ENCODE measurements around the gene ZFP1.
"Not testable (repeated sequence)": the region's sequence is repeated elsewhere in the genome, so short reads cannot be mapped to it uniquely, and the experiment has no call there.

ZFP1 gene

GRCh38 chr16:75205438-75205837 is 57.1 kb downstream of the ZFP1 start:
- DNase-seq: not testable (repeated sequence)

- not testable (repeated sequence) for DNase-seq
Measured at GRCh38 chr16:75205961-75206748, 57.8 kb downstream of the ZFP1 start.

- no peak for DNase-seq
Measured at GRCh38 chr16:75206749-75207451, 58.6 kb downstream of the ZFP1 start, which contains the start of gene CTRB2. Gene CTRB2 (minus strand): TSS chr16:75207161. CDS start chr16:75207141, 20 bp downstream.

DNA sequence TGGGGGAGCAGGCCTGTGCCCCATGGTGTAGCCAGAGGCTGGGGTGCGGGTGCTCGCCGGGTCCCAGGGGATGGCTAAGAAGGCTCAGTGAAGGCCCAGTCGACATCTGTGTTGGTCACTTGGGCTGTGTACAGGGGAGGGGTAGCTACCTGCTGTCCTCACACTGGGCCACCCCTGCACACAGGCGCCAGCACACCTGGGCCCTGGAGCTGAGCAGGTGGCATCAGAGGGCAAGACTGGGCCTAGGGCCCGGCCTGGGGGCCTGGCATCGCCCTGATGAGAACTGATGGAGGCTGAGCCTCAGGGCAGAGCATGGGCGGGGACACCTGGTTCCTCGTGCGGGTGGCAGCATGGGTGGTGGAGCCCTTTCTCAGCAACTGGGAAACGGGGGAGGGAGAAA is 59.5 kb downstream of the ZFP1 start:
- no peak for DNase-seq

- DNase-seq: no peak
Measured at GRCh38 chr16:75208242-75208825, 60.0 kb downstream of the ZFP1 start.

DNA sequence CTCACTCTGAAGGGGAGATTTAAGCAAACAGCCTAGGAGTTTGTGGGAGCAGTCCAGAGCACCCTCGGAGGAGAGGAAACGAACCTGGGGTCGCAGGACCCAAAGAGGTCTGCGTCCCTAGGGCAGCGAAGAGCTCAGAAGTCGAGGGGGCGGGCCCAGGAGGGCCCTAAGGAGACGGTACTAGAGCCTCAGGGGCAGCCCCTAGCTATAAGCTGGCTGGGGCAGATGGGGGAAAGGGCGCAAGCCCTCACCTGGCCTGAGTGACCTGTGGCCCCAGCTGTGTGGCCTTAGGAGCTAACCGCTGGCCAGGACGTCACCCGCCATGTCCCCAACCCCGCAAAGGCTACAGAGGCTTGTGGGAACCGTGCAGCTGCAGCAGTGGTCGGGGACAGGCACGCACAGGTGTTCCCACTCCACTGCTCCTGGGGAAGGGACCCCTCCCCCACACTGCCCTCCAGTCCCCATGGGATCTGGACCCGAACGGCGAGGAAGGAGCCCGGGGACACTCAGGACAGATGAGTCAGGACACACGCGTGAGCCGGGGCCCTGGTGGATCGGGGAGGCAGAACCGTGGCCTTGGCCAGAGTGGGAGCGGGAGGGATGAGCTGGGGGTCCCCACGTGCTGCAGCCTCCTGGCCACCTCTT is 60.7 kb downstream of the ZFP1 start:
- no peak for DNase-seq

- not testable (repeated sequence) for DNase-seq
Measured at GRCh38 chr16:75209514-75209913, 61.2 kb downstream of the ZFP1 start.

GRCh38 chr16:75209944-75210343 is 61.6 kb downstream of the ZFP1 start:
- DNase-seq: no peak

GRCh38 chr16:75211286-75211685 is 63.0 kb downstream of the ZFP1 start:
- not testable (repeated sequence) for DNase-seq

GRCh38 chr16:75216127-75216526 is 67.8 kb downstream of the ZFP1 start:
- DNase-seq: no peak

GRCh38 chr16:75216576-75216975 is 68.3 kb downstream of the ZFP1 start:
- no peak for DNase-seq

- no peak for DNase-seq
Measured at GRCh38 chr16:75217389-75217851, 69.1 kb downstream of the ZFP1 start.

DNA sequence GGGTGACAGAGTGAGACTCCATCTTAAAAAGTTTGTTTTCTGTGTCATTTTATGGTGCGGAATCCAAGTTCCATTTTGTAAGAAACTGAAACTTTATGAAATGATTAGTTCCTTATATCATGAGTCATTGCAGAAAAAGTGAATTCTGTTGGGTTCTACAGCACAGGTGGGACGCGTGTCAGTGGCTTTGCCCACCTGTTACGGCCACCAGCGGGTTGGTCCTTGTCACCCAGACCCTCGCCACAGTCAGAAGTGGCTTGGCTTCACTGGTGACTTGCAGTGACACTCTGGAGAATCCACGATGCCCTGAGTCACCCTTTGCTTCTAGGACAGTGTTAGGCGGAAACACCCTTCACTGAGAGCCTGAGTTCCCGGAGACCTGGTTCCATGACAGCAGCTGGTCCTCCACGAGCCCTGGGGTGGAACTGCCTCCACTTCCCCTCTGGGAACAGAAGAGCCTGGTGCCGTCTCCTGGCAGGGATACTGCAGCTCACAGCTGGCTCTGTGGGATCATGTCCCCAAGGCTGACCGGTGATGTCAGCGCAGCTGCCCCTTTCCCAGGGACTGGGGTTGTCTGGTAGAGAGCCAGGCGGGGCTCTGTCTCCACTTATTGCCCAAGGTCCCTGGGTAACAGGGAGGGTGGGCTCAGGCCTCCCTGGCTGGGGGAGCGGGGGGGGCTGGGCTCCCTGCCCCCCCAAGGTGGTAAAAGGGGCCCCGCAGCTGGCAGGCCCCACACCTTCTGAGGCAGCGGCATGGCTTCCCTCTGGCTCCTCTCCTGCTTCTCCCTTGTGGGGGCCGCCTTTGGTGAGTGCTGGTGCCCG is 70.1 kb downstream of the ZFP1 start, which contains the start of gene CTRB1:
TSS of gene CTRB1 (plus strand) at position 733 of the 821 bp plus-strand sequence. CDS start at position 753, 20 bp downstream.
- DNase-seq: no peak

- DNase-seq: no peak
Measured at GRCh38 chr16:75219088-75219487, 70.8 kb downstream of the ZFP1 start.

DNA sequence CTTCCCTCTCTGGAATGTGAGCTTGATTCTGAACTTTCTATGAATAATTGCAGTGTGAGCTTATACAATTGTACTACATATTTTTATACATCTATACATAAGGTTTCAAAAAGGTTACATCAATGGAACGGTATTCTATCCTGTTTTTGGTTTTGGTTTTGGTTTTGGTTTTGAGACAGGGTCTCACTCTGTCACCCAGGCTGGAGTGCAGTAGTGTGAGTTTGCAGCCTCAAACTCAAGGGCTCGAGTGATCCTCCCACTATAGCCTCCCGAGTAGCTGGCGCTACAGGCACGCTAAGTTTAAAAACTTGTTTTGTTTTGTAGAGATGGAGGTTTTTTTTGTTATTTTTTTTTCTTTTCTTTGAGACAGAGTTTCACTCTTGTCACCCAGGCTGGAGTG is 71.5 kb downstream of the ZFP1 start:
- no peak for DNase-seq
